ENCODE measurements around the gene PSMC5.

The PSMC5 gene

GRCh38 chr17:63820963-63821561 is 6.2 kb upstream of the PSMC5 start:
- DNase-seq = no peak

- DNase-seq = no peak
These were observed 5.4 kb upstream of the PSMC5 start for GRCh38 chr17:63821804-63822203.

GRCh38 chr17:63822537-63822936 is 4.7 kb upstream of the PSMC5 start:
- DNase-seq = no peak

DNA sequence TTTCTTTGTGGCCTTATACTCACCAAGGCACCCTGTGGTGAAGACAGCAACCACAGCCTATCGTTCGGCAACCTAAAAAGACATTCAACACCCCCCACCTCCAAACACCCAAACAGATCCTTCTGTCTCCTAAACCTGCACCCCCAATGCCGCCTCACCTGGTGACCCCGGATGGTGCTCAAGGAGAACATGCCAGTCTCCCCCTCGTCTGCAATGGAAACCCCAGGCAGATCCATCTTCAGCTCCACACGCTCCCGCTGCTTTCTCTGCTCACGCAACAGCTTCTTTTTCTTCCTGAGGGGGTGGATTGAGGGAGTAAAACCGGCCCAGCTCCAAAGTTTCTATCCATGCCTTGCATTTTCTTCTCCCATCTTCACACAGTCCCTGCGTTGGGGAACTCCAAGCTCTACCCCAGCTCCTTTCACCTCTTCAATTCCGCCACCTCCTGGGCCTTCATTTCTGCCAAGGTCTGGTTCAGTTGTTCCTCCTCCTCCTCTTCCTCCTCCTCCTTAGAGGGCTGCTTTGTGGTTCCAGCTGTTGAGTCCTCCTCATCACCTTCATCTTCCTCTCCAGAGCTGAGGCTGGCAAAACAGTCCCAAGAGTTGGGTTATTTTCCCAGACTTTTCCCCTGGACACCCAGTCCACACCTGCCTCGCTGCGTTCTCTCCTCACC is 3.4 kb upstream of the PSMC5 start:
- no peak for DNase-seq

DNA sequence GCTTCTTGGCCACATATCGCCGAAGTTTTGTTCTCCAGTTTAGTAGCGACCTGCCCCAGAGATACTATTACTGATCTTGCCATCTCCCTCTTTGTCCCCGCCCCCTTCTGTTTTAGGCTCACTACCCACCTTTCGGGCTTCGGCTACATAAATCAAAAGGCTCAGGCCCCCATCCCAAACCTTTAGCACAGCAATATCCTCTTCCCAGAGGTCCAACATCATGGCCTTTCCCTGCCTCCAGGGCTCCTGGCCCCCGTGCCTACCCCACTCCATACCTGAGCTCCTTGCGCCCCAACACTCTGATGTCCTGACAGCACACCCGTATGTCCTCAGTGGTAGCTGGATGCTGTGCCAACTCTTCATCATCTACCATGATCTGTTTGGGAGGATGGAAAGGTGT is 2.9 kb upstream of the PSMC5 start:
- DNase-seq = no peak

- DNase-seq = no peak
These were observed 696 bp upstream of the PSMC5 start for GRCh38 chr17:63826468-63827001.

DNA sequence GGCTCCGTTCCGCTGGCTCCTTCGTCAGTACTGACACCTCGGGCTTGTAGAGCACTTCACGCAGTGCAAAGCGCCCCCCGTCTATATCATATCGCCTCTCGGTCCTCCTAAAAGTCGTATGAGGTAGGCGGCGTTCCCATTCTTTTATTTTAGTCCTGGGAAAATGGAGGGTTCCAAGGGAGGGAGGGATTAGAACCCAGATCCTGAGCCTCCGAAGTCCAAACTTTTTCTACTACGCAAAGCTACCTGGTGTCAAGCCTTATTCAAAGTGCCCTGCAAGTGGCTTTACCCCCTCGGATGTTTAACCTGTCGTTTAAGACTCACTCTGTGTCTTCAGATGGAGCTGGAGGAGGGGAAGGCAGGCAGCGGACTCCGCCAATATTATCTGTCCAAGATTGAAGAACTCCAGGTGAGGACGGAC is 580 bp downstream of the PSMC5 start:
- no peak for DNase-seq

DNA sequence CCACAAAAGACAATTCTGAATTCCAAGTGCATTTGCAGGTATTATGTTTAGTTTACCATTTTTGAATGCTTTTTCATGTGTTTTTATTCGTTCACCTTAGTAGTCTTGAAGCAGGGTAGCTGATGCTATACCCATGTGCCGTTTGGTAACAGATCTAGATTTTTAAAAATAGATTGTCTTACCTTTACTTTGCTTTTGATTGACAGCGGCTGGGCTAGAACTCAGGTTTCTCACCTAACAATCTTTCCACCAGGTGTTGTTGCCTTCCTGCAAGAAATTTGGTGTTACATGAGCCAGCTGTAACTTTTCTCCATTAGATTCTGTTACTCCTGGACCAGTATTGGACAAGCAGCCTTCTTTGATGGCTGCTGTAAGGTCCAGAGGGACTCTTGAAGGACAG is 1.7 kb downstream of the PSMC5 start:
- DNase-seq = no peak

DNA sequence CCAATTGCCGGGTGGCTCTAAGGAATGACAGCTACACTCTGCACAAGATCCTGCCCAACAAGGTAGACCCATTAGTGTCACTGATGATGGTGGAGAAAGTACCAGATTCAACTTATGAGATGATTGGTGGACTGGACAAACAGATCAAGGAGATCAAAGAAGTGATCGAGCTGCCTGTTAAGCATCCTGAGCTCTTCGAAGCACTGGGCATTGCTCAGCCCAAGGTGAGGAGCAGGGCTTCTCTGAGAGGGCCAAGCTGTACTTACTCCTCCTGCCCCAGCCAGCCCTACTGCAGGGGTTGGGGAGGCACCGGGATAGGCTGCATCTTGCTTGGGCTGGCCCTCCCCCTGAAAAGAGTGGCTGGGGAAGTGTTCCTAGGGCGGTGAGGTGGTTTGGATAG is 3.0 kb downstream of the PSMC5 start:
- no peak for DNase-seq

GRCh38 chr17:63830904-63831491 is 3.8 kb downstream of the PSMC5 start:
- DNase-seq = no peak

- no peak for DNase-seq
These were observed 4.3 kb downstream of the PSMC5 start for GRCh38 chr17:63831505-63831904.

- no peak for DNase-seq
These were observed 4.8 kb downstream of the PSMC5 start for GRCh38 chr17:63832014-63832413.

- DNase-seq = no peak
These were observed 5.2 kb downstream of the PSMC5 start for GRCh38 chr17:63832455-63832854.

DNA sequence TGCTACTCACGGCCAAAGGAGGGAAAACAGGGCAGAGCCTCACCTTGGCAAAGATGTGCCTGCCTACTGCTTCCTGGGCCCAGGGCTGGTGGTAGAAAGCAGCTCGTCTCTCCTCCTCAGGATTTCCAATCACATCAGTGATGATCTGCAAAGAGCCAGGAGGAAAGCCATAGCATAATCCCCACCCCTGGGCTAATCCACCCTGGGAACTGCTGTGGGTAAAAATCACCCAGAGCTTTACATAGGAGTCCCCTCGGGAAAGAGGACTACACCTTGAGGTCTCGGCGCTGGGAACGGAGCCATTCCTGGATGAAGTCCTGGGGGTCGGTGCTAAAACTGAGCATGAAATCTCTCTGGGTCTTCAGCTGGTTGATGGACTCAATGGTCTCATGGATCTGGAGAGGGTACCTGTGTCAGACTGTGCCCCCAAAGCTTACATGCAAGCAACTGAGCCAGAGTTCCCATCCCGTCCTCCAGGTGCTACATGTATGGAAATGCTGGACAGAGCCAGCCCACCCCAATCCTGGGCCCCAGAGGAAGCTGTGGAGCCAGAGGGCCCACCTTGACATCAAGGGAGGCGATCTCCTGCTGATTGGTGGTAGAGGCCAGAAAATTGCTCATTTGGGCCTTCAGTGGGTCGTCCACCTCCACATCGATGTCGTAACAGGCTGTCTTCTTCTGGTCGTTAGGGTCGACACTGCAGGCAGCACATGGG is 6.0 kb downstream of the PSMC5 start:
- no peak for DNase-seq

DNA sequence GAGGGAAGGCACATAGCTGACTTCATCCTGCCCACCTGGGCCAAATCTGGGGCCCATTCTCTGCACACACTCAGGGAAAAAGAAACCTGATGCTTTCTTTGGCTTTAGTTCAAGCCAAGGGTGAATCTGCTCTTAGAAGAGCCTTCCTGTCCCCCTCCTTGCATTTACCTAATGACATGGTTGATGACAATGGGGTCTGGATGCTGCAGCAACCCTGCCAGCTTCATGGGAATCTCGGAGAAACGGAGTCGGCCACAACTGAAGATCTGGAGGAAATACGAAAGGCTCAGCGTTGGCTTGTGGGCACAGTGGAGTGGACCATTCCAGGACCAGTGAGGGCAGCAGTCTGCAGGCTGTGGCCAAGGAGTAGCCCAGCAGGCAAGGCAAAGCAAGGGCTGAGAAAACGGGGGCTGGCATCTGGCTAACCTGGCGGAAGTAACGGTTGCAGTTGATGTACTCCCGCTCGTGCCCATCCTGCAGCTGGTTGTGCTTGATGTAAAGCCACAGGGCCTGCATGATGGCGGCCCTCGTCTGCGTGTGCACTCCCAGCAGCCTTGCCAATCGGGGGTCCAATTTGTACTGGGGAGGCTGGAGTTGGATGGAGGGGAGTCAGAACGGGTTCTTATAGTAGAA is 6.6 kb downstream of the PSMC5 start:
- no peak for DNase-seq

DNA sequence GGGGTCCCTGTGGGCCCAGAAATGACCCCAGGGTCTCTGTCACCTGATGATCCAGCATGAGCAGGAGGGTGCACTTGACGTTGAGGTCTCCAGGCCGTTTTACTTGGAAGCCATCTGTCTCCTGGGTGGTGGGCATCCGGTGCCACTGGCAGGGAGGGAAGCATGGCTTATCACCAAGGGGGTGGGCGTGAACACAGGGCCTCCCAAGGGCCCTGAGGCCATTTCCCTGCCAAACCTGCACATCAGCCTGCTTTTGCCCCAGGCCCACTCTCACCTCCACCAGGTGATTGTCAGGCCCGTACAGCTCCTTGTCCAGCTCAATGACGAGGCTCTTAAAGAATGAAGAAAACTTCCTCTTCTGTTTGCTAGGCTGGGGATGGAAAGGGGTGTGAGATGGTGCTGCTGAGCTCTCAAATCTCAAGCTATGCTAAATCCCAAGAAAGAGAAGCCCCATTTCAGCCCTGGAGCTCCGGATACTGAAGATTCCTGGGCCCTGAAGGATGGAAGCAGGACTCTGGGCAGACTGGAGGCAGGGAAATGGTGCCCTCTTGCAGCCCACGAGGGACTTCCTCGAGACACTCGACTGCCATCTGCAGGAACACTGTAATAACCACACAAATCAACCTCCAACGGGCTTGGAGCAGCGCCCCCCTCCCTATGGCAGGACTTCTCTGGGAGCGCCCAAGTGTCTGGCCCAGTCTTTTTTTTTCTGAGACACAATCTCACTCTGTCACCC is 7.4 kb downstream of the PSMC5 start:
- DNase-seq = peak in 37 of 56 donors; percentile 13 to 75 (median 41)

GRCh38 chr17:63835167-63835720 is 8.0 kb downstream of the PSMC5 start:
- no peak for DNase-seq

DNA sequence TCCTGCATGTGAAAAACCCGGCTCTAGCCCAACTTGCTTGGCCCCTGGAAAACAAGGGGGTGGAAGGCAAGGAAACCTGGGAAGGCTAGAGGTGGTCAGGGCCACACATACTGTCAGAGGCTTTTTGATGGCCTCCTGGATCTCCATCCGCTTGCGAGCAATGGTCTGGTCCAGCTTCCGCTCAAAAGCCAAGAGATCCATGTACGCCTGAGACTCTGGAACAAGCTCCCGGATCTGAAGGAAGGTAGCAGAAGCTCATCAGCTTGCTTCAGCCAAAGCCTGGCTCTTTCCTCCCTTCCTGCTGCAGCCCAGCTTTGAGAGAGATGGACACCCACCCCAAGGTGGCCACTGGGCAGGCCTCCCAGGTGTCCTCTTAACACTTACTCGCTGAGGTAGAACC is 9.6 kb downstream of the PSMC5 start:
- DNase-seq = no peak

- no peak for DNase-seq
These were observed 10.2 kb downstream of the PSMC5 start for GRCh38 chr17:63837480-63837879.

- peak in 1 of 56 donors; percentile 19 for DNase-seq
These were observed 10.8 kb downstream of the PSMC5 start for GRCh38 chr17:63837962-63838600.

All from amygdala (tissue), 56 donors.